Measurements from ENCODE around the gene TMA7.
"Not testable (repeated sequence)": the region's sequence is repeated elsewhere in the genome, so short reads cannot be mapped to it uniquely, and the experiment has no call there.

- TF ChIP-seq, protein P1, sequence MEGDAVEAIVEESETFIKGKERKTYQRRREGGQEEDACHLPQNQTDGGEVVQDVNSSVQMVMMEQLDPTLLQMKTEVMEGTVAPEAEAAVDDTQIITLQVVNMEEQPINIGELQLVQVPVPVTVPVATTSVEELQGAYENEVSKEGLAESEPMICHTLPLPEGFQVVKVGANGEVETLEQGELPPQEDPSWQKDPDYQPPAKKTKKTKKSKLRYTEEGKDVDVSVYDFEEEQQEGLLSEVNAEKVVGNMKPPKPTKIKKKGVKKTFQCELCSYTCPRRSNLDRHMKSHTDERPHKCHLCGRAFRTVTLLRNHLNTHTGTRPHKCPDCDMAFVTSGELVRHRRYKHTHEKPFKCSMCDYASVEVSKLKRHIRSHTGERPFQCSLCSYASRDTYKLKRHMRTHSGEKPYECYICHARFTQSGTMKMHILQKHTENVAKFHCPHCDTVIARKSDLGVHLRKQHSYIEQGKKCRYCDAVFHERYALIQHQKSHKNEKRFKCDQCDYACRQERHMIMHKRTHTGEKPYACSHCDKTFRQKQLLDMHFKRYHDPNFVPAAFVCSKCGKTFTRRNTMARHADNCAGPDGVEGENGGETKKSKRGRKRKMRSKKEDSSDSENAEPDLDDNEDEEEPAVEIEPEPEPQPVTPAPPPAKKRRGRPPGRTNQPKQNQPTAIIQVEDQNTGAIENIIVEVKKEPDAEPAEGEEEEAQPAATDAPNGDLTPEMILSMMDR (IDR thresholded peaks at IDR 0.05) = not testable (repeated sequence)
- not testable (repeated sequence) for TF ChIP-seq POLR2A (IDR thresholded peaks at IDR 0.05)
These were observed 21.7 kb downstream of the TMA7 start for GRCh38 chr3:48461767-48462166.
